Brain microvascular endothelial cell (primary cell): Measurements from ENCODE around the gene MTCL1.
"Not testable (repeated sequence)": the region's sequence is repeated elsewhere in the genome, so short reads cannot be mapped to it uniquely, and the experiment has no call there.

Experiments used
- DNase-seq: peaks from one replicate; pipeline ENCODE4 v3.0.0-alpha.2; 2020
- H3K27ac ChIP-seq: fragments of 250-450 bp; sonication (Bioruptor Pico); 2 replicates; pipeline ENCODE4 v1.5.1; 2020; ENCODE audit warnings: mild to moderate bottlenecking, moderate library complexity
- H3K27me3 ChIP-seq: fragments of 250-450 bp; sonication (Bioruptor Pico); replicated peaks from 2 replicates; pipeline ENCODE4 v1.5.1; 2020; ENCODE audit warnings: mild to moderate bottlenecking
- H3K36me3 ChIP-seq: fragments of 250-450 bp; sonication (Bioruptor Pico); replicated peaks from 2 replicates; pipeline ENCODE4 v1.5.1; 2020; ENCODE audit warnings: mild to moderate bottlenecking
- H3K4me3 ChIP-seq: 2 replicates; pipeline ENCODE4 v1.5.1; 2011; ENCODE audit warnings: low read depth, mild to moderate bottlenecking, control low read depth, low read length, moderate library complexity
- in situ Hi-C: cut with HindIII; loops from 2 replicates; pipeline ENCODE4 v1.10.0; 2017; ENCODE audit warnings: low sequenced_read_pairs, low pct_ligation_motif_present
- TF ChIP-seq, protein P1 (sequence below): IDR thresholded peaks from 2 replicates; pipeline ENCODE4 v1.5.1; 2011; ENCODE audit warnings: low read depth, mild to moderate bottlenecking, moderate library complexity, low read length, control low read depth, inconsistent platforms; ENCODE audit errors: missing control alignments

The MTCL1 gene

DNA sequence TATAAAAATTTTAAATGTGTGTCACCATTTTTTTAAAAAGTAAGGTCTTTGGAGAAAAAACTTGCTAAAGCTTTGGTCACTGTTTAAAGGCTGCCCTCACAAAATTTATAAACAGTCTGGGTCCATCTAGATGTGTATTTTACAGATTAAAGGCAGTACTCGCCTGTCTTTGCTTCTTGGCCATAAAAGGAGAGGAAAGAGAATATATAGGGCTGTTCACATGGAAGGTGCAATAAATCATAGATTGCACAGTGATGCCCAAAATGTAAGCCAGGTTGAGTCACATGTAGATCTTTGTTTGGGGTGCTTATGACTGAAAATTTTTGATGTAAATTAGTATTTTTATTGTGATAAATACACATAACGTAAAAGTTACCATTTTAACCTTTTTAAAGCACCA is 55.6 kb downstream of the MTCL1 start:
- TF ChIP-seq, protein P1, sequence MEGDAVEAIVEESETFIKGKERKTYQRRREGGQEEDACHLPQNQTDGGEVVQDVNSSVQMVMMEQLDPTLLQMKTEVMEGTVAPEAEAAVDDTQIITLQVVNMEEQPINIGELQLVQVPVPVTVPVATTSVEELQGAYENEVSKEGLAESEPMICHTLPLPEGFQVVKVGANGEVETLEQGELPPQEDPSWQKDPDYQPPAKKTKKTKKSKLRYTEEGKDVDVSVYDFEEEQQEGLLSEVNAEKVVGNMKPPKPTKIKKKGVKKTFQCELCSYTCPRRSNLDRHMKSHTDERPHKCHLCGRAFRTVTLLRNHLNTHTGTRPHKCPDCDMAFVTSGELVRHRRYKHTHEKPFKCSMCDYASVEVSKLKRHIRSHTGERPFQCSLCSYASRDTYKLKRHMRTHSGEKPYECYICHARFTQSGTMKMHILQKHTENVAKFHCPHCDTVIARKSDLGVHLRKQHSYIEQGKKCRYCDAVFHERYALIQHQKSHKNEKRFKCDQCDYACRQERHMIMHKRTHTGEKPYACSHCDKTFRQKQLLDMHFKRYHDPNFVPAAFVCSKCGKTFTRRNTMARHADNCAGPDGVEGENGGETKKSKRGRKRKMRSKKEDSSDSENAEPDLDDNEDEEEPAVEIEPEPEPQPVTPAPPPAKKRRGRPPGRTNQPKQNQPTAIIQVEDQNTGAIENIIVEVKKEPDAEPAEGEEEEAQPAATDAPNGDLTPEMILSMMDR = no peak
- in situ Hi-C loops = no loop called here
- Histone ChIP-seq H3K27me3 (no peaks in the 10 kb centered on the region), H3K36me3 (peaks cover 21% of the 10 kb centered on the region), H3K4me3 (no peak overlapping the region), H3K27ac (no peak overlapping the region)
- no peak for DNase-seq

DNA sequence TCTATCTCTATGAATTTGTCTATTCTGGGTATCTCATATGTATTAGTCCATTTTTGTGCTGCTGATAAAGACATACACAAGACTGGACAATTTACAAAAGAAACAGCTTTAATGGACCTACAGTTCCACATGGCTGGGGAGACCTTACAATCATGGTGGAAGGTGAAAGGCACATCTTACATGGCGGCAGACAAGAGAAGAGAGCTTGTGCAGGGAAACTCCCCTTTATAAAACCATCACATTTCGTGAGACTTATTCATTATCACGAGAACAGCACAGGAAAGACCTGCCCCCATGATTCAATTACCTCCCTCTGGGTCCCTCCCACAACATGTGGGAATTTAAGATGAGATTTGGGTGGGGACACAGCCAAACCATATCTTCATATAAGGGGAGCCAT is 56.2 kb downstream of the MTCL1 start:
- in situ Hi-C loops, H3K4me3 ChIP-seq, DNase-seq, H3K27me3 ChIP-seq, H3K27ac ChIP-seq: not testable (repeated sequence)
- peaks cover 21% of the 10 kb centered on the region for H3K36me3 ChIP-seq

DNA sequence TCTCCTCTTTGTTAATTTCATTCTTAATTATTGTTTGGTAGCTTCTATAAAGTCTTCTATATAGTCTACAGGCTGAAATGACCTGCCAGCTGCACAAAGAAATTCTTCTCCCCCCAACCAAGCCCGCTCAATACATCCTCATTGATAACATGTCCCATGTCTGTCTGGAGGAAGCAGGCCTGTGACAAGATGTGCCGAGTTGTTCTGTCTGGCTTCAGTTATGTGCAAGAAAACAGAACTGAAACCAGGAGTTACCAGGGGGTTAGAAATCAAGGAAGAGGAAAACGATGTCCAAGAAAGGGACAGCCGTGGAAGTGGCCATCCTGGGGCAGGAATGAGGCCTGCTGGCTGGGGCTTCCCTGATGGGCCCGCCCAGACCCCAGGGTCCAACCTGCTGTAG is 57.6 kb downstream of the MTCL1 start:
- Histone ChIP-seq H3K4me3 (no peak overlapping the region), H3K27ac (no peak overlapping the region), H3K27me3 (no peaks in the 10 kb centered on the region), H3K36me3 (peaks cover 21% of the 10 kb centered on the region)
- in situ Hi-C loops = no loop called here
- DNase-seq = no peak
- TF ChIP-seq, protein P1 = no peak

DNA sequence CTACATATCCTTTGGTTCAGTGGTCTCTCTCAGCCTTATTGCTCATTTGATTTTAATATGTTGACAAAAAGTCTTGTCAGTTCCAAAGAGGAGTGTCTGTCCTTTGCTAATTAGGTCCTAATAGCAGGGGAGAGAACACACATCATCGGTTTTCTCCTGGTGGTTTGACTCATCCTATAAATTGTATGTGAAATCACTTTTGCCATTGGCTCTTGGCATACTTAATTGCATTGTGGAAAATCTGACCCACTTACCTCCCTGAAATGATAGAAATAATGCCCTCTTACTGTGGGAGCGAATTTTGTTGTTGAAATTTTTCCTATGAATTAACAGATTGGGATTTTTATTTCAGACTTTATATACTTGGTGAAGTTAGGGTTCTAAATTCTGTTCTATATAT is 58.3 kb downstream of the MTCL1 start:
- TF ChIP-seq, protein P1 = no peak
- Histone ChIP-seq H3K27me3 (no peaks in the 10 kb centered on the region), H3K36me3 (peaks cover 21% of the 10 kb centered on the region), H3K27ac (no peak overlapping the region), H3K4me3 (no peak overlapping the region)
- no peak for DNase-seq
- in situ Hi-C loops = no loop called here

DNA sequence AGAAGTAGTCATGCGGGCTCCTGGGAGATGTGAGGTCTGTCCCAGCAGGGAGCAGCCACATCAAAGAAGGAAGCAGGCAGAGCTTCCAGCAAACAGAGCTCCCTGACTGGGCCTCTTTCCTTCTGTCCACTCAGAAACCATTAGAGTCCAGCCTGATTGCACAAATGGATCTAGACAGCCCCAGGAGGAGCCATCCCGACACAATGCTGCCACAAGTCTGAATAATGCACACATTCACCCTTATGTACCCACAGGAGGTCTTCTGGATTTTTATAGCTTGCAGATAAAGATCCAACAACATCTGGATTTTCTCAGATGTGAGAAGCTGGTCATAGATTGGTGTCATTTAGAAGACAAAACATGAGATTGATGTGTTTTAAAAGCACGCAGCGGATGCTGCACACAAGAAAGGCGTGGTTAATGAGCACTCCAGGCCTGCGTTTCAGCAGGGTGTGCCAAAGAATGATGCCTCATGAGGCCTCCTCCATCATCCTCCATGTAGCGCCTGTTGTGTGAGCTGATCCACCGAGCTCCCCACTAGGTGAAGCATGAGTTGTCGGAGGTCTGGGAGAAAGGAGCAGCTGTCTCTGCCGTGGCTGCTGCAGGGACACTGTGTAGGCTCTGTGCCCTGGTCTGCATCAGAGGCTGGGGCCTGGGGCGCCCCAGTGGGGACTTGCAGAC is 60.6 kb downstream of the MTCL1 start:
- no peak overlapping the region for H3K27ac ChIP-seq
- peak; percentile 38 for DNase-seq
- in situ Hi-C loops = no loop called here
- TF ChIP-seq, protein P1 = no peak
- H3K27me3 ChIP-seq = no peaks in the 10 kb centered on the region
- peaks cover 20% of the 10 kb centered on the region for H3K36me3 ChIP-seq
- no peak overlapping the region for H3K4me3 ChIP-seq

DNA sequence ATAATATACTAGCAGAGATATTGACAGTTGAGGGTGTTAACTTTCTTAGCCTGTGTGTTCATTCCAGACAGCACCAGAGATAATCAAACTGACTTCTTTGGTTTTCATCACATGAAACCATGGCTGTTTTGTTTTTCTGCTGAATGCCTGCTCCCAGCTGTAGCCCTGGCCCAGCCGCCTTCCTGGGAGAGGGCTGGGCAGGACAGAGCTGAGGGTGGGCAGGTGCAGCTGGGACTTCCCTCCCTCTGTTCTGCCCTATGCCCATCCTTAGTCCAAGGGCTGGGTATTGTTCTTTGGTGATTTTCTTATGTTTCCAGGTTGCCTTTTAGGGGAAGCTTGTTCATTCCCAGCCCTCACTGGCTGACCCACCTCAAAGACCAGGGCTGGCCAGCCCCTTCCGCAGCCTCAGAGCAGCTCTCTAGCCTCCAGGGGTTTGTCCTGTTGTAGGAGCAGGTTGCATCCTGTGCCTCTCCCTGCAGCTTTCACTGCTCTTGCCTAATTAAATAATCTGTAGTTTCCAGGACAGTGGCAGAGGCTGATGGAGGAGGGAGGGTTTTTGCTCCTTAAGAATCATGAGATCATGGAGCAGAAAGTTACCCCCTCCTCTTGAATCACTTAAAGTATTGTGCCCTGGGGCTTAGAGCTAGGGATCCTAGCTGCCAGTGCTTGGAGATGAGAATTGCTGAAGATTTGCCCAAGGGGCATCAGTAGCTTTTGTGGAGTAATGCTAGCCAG is 61.4 kb downstream of the MTCL1 start:
- Histone ChIP-seq H3K27ac (no peak overlapping the region), H3K36me3 (peaks cover 12% of the 10 kb centered on the region), H3K27me3 (no peaks in the 10 kb centered on the region), H3K4me3 (no peak overlapping the region)
- in situ Hi-C loops = no loop called here
- TF ChIP-seq, protein P1 = no peak
- DNase-seq = no peak
